ENCODE data around the gene ST3GAL2. TPM values are rescaled to one million over a fixed set of nuclear protein-coding genes. Genes with fewer than 3 reads are reported as not detected.
A peak's percentile ranks its signal among the peaks of the same experiment; 100 is the strongest.

ST3GAL2 gene
- total and polyA plus RNA-seq, 9 of the 15 experiments (the other 6 are each of a cell fraction or from before 2014, with no cell fraction given) = 1.5 to 108 (median 34.3) TPM

DNA sequence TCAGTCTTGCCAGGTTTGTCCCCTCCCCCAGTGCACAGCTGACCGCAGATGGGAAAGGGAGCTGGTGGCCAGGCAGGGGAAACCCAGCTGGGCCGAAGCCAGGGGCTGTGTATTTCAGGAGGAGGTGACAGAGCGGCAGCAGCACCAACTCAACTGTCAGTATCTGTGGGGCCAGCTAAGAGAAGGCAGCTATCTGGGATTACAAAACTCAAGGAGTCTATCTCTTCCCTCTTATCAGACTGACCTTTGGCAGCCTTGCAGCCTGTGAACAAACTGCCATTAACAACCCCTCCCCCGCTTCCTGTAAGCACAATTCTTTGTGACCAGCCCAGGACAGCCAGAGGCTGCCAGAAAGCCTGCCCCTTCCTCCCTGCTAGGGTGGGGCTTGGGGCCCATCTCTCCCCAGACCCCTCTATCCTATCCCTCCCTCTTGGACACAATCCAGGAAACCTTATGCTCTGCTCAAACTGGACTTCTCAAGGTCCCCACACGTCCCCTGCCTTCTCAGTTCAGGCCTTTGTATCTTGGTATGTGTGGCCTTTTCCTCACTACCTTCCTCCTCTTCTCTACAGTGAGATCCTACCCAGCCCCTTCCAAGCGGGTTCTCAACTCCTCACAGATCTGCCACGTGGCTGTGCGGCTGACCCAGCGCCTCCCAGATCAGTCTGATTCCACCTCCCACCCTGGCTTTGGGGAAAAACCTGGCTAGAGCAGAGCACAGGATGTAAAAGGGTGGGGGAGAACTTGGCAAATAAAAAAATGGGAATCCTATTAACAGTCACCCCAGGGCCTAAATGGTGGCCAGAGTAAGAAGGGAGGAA, 10.5 kb downstream of the ST3GAL2 start (continued):
- TF ChIP-seq SMAD1 (IDR thresholded peaks at IDR 0.05; ENCODE audit: low read depth, low read length, partially characterized antibody) = peak; percentile 95
- no peak for TF ChIP-seq DNMT1 (IDR thresholded peaks at IDR 0.05)
- TF ChIP-seq EGR1 (conservative IDR thresholded peaks at IDR 0.05) = peak; percentile 93
- TF ChIP-seq SRSF3 (IDR thresholded peaks at IDR 0.05; ENCODE audit: insufficient read depth, low read length) = no peak
- TF ChIP-seq, protein P1, sequence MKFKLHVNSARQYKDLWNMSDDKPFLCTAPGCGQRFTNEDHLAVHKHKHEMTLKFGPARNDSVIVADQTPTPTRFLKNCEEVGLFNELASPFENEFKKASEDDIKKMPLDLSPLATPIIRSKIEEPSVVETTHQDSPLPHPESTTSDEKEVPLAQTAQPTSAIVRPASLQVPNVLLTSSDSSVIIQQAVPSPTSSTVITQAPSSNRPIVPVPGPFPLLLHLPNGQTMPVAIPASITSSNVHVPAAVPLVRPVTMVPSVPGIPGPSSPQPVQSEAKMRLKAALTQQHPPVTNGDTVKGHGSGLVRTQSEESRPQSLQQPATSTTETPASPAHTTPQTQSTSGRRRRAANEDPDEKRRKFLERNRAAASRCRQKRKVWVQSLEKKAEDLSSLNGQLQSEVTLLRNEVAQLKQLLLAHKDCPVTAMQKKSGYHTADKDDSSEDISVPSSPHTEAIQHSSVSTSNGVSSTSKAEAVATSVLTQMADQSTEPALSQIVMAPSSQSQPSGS (CRISPR knock-in tag; IDR thresholded peaks at IDR 0.05) = no peak
- TF ChIP-seq, protein P2, sequence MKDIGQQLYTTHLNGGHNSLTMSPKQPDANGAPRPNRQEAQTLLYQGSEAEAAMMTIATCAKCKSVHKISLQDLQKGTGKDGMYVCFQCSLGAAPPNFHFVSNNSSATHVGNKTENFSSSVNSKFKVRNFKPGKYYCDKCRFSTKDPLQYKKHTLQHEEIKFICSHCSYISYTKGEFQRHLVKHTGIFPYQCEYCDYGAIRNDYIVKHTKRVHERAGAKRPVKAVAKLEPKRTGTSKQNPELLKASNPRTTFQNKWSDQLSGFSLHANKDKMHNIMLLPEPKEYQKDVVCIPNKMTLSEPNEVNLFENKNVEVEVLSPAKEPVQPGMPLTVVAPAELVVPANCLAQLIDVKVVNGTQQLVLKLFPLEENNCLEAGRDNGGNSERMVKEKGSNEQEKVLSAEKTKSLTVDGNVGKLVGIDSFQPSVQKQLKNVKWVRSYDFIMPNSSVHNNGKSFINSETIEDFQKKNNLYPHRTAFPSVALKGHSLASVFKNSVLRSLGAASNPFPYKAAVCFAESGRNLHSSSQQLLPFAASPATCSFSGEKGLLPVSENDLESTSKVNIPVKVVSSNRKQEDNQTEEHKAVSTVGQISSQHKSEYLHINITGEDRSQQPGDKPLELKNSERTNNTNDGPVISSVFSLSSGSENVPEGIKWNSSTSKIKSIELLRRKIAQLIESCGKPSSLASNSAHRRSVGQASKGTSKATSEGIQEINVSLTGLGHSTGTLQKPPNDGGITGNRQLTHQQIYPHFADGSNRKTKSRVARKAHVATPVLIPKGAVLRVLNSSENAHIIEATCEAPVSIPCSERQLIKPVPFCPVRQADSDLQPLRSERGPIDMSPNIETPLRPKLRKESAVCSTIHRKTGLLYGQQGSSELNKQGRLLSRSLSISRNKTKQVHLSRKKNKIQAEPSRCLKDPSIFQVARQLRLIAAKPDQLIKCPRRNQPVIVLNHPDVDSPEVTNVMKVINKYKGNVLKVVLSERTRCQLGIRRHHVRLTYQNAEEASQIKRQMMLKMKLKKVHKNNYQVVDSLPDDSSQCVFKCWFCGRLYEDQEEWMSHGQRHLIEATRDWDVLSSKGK (CRISPR knock-in tag; IDR thresholded peaks at IDR 0.05) = no peak
- no peak for TF ChIP-seq RBM14 (IDR thresholded peaks at IDR 0.05; ENCODE audit: borderline replicate concordance, insufficient read depth, low read depth, low read length)
- TF ChIP-seq TAF7 (tag; IDR thresholded peaks at IDR 0.05) = 0 out of 2 replicates have a peak, but pooled peaks have one; percentile 38
- TF ChIP-seq BCOR (IDR thresholded peaks at IDR 0.05) = peak; percentile 93
- TF ChIP-seq HOXB6 (CRISPR knock-in tag; IDR thresholded peaks at IDR 0.05; ENCODE audit: borderline replicate concordance) = no peak
- TF ChIP-seq BRD9 (IDR thresholded peaks at IDR 0.05; ENCODE audit: low read depth, partially characterized antibody) = peak; percentile 60
- no peak for TF ChIP-seq HNRNPLL (IDR thresholded peaks at IDR 0.05; ENCODE audit: low read depth, low read length, poor library complexity, severe bottlenecking)
- peak; percentile 99 for TF ChIP-seq HMGN3 (IDR thresholded peaks at IDR 0.05; ENCODE audit: borderline replicate concordance, extremely low read depth, insufficient read length, low read depth, low read length)
- peak; percentile 100 for TF ChIP-seq DACH1 (IDR thresholded peaks at IDR 0.05; ENCODE audit: partially characterized antibody)
- peak; percentile 95 for TF ChIP-seq JUN (IDR thresholded peaks at IDR 0.05; ENCODE audit: borderline replicate concordance, low read depth, low read length)
- no peak; the same call in 1 of the 2 replicates for TF ChIP-seq JUN (CRISPR knock-in tag; IDR thresholded peaks at IDR 0.05; ENCODE audit: borderline replicate concordance)

Data from K562 (cell line).